Brain microvascular endothelial cell (primary cell): ENCODE data around the gene CREB5.
"Not testable (repeated sequence)": the region's sequence is repeated elsewhere in the genome, so short reads cannot be mapped to it uniquely, and the experiment has no call there.

Experiments used
- DNase-seq: peaks from one replicate; pipeline ENCODE4 v3.0.0-alpha.2; 2020
- H3K27ac ChIP-seq: fragments of 250-450 bp; sonication (Bioruptor Pico); 2 replicates; pipeline ENCODE4 v1.5.1; 2020; ENCODE audit warnings: mild to moderate bottlenecking, moderate library complexity
- H3K27me3 ChIP-seq: fragments of 250-450 bp; sonication (Bioruptor Pico); replicated peaks from 2 replicates; pipeline ENCODE4 v1.5.1; 2020; ENCODE audit warnings: mild to moderate bottlenecking
- H3K36me3 ChIP-seq: fragments of 250-450 bp; sonication (Bioruptor Pico); replicated peaks from 2 replicates; pipeline ENCODE4 v1.5.1; 2020; ENCODE audit warnings: mild to moderate bottlenecking
- H3K4me3 ChIP-seq: 2 replicates; pipeline ENCODE4 v1.5.1; 2011; ENCODE audit warnings: low read depth, mild to moderate bottlenecking, control low read depth, low read length, moderate library complexity
- in situ Hi-C: cut with HindIII; loops from 2 replicates; pipeline ENCODE4 v1.10.0; 2017; ENCODE audit warnings: low sequenced_read_pairs, low pct_ligation_motif_present
- TF ChIP-seq, protein P1 (sequence below): IDR thresholded peaks from 2 replicates; pipeline ENCODE4 v1.5.1; 2011; ENCODE audit warnings: low read depth, mild to moderate bottlenecking, moderate library complexity, low read length, control low read depth, inconsistent platforms; ENCODE audit errors: missing control alignments

CREB5 gene

DNA sequence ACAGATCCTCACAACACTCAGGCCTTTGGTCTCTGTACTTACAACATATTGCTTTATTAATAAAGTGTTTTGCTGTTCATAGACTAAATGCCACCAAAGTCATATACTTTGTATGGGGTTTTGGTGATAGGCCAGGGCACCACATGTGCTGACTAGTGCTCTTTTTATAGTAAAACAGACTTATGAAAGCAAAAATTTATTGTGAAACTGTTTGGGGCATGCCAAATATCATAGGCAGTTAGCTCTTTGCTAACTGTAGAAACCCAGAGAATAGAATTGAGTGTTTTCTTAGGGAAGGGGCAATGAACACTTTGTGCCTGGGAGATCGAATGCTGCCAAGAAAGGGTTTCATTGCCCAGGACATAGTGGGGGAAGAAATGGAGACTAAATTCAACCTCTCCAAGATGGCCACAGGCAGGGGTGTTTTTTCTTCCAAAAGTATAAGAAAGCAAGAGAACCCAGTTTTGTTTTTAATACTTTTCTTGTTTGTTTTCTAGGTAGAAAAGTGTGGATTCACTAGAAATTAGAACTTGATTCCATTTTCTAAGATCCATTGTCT, 403.1 kb downstream of the CREB5 start:
- DNase-seq = no peak
- TF ChIP-seq, protein P1, sequence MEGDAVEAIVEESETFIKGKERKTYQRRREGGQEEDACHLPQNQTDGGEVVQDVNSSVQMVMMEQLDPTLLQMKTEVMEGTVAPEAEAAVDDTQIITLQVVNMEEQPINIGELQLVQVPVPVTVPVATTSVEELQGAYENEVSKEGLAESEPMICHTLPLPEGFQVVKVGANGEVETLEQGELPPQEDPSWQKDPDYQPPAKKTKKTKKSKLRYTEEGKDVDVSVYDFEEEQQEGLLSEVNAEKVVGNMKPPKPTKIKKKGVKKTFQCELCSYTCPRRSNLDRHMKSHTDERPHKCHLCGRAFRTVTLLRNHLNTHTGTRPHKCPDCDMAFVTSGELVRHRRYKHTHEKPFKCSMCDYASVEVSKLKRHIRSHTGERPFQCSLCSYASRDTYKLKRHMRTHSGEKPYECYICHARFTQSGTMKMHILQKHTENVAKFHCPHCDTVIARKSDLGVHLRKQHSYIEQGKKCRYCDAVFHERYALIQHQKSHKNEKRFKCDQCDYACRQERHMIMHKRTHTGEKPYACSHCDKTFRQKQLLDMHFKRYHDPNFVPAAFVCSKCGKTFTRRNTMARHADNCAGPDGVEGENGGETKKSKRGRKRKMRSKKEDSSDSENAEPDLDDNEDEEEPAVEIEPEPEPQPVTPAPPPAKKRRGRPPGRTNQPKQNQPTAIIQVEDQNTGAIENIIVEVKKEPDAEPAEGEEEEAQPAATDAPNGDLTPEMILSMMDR = no peak
- Histone ChIP-seq H3K27me3 (no peaks in the 10 kb centered on the region), H3K4me3 (no peak overlapping the region), H3K27ac (no peak overlapping the region), H3K36me3 (no peaks in the 10 kb centered on the region)
- in situ Hi-C loops = no loop called here

DNA sequence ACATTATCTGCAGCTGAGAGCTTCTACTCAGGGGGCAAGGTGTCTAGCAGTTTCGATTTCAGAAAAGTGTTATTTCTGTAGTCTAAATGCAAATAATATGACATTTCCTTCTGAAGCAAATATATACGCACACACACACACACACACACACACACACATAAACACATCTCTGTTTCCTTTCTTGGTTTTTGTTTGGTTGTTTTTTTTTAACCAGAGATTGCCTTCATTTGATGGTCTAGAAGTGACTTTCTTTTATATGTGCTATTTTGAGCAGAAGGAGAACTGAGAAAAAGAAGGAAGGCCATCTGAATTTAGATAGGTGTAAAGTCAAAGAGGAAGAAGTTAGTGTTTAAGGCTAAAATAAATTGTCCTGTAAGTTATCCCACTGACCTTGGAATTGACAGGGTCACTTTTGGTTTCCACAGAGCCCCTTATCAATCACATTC, 403.6 kb downstream of the CREB5 start:
- Histone ChIP-seq H3K27ac (no peak overlapping the region), H3K36me3 (no peaks in the 10 kb centered on the region), H3K27me3 (no peaks in the 10 kb centered on the region), H3K4me3 (no peak overlapping the region)
- no peak for DNase-seq
- TF ChIP-seq, protein P1 = no peak
- in situ Hi-C loops = no loop called here

DNA sequence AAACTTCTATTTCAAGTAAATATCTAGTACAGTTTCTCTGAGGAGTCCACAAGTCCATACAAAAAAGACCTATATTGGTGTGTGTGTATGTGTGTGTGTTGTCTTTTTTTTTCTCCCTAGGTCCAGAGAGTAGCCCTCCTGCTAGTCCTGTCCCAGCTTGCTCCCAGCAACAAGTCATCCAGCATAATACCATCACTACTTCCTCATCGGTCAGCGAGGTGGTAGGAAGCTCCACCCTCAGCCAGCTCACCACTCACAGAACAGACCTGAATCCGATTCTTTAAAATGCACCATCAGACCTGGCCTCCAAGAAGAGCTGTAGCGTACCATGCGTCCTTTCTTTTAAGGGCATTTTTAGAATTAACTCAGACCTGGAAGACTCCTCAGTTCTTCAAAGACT, 406.7 kb downstream of the CREB5 start:
- Histone ChIP-seq H3K27ac (no peak overlapping the region), H3K36me3 (no peaks in the 10 kb centered on the region), H3K4me3 (no peak overlapping the region), H3K27me3 (no peaks in the 10 kb centered on the region)
- in situ Hi-C loops = no loop called here
- no peak for DNase-seq
- TF ChIP-seq, protein P1 = no peak

DNA sequence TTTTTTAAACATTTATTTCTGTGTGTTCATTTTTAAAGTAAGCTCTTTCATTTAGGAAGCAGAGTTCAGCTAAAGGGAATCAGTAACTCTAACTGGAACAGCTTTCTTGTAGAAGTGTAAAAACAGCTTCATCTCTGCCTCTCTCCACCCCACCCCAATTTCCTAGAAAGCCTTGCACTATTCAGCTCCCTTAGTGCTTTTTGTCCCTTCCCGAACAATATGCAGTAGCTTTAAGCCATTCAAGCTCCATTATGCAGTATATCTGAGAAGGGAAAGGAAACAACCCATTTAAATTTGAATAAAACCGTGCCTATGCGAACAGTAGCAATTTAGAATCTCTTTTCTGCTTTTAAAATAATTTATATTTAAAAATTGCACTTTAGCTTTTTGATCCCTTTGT, 411.3 kb downstream of the CREB5 start:
- Histone ChIP-seq H3K27ac (no peak overlapping the region), H3K4me3 (no peak overlapping the region), H3K27me3 (no peaks in the 10 kb centered on the region), H3K36me3 (no peaks in the 10 kb centered on the region)
- in situ Hi-C loops = no loop called here
- TF ChIP-seq, protein P1 = no peak
- no peak for DNase-seq

DNA sequence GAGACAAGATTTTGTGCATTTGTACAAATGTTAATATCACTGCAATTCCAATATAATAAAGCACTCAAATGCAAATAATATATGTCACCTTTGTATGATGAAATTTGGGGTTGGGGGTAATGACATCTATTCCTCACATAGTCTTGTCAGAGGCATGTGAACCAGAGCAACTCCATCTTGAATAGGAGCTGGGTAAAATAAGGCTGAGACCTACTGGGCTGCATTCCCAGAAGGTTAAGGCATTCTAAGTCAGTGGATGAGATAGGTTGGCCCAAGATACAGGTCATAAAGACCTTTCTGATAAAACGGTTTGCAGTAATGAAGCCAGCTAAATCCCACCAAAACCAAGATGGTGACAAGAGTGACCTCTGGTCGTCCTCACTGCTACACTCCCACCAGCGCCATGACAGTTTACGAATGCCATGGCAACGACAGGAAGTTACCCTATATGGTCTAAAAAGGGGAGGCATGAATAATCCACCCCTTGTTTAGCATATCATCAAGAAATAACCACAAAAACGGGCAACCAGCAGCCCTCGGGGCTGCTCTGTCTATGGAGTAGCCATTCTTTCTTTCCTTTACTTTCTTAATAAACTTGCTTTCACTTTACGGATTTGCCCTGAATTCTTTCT, 413.6 kb downstream of the CREB5 start:
- H3K27me3 ChIP-seq, H3K36me3 ChIP-seq, H3K27ac ChIP-seq, in situ Hi-C loops, DNase-seq, H3K4me3 ChIP-seq: not testable (repeated sequence)

DNA sequence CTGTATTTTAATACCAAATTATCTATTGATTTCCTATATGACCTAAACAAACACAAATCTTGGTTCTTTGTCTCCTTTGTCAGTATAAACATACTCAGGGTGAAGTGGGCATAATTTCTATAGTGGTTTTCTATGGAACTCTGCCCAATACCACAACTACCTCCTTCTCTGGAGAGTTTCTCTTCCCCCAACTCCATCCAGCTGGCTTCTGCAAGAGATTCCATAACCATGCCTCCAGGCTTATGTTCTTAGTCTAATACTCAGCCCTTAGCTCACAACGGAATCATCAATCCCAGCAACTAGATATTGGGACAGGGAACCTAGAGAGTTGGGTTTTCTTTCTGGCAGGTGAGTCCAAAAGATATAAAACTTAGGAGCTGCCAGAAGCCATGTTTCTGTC, 418.5 kb downstream of the CREB5 start:
- in situ Hi-C loops = no loop called here
- Histone ChIP-seq H3K4me3 (no peak overlapping the region), H3K36me3 (no peaks in the 10 kb centered on the region), H3K27me3 (no peaks in the 10 kb centered on the region), H3K27ac (no peak overlapping the region)
- no peak for DNase-seq
- TF ChIP-seq, protein P1 = no peak
